IgD-negative memory B cell (primary cell): Measurements from ENCODE around the gene ZNF239. TPM values are rescaled to one million over a fixed set of nuclear protein-coding genes. Genes with fewer than 3 reads are reported as not detected.
A peak's percentile ranks its signal among the peaks of the same experiment; 100 is the strongest.
"Not testable (repeated sequence)": the region's sequence is repeated elsewhere in the genome, so short reads cannot be mapped to it uniquely, and the experiment has no call there.

ENCODE experiments used
- H3K27ac Mint-ChIP-seq, 3 donors: one replicate each; pipeline ENCODE4 v1.8.0; 2020 to 2022; ENCODE audit warnings: mild to moderate bottlenecking in 3 of 3, mixed read lengths in 3 of 3, moderate library complexity in 1 of 3
- H3K27me3 Mint-ChIP-seq: one replicate; pipeline ENCODE4 v1.8.0; 2021; ENCODE audit warnings: mixed read lengths
- H3K36me3 Mint-ChIP-seq: one replicate; pipeline ENCODE4 v1.8.0; 2020; ENCODE audit warnings: mild to moderate bottlenecking, mixed read lengths
- H3K4me1 Mint-ChIP-seq, 3 donors: one replicate each; pipeline ENCODE4 v1.8.0; 2020 to 2022; ENCODE audit warnings: mixed read lengths in 3 of 3, mild to moderate bottlenecking in 1 of 3
- H3K4me3 Mint-ChIP-seq, 4 donors: one replicate each; pipeline ENCODE4 v1.8.0; 2020 to 2022; ENCODE audit warnings: mild to moderate bottlenecking in 4 of 4, mixed read lengths in 4 of 4, moderate library complexity in 3 of 4
- H3K9me3 Mint-ChIP-seq, 3 donors: one replicate each; pipeline ENCODE4 v1.8.0; 2020 to 2021; ENCODE audit warnings: mixed read lengths in 3 of 3, mild to moderate bottlenecking in 1 of 3
- polyA plus RNA-seq: library from polyadenylated mRNA; unstranded; fragments of 300-500 nt; fragmentation: Illumina TruSeq; gene quantifications from one replicate; pipeline ENCODE4 v1.2.3, GENCODE V29; 2021

Gene ZNF239
- 1.5 TPM for polyA plus RNA-seq

- Mint-ChIP-seq H3K27ac (peak within 1 kb of the TSS; percentile 64 to 93 (median 86)), H3K27me3 (no peaks in the 10 kb centered on the region), H3K36me3 (peaks cover 12% of the 10 kb centered on the region), H3K4me3 (peak within 1 kb of the TSS; percentile 86 to 96 (median 94)), H3K4me1 (peaks cover 26 to 30% (median 29%) of the 10 kb centered on the region in 3 donors), H3K9me3 (peaks cover 0 to 3% (median 3%) of the 10 kb centered on the region in 3 donors)
Measured at GRCh38 chr10:43574001-43574892, at the start of gene ZNF239. TSS of gene ZNF239 (minus strand) at chr10:43574616. CDS start at chr10:43558079, 16,537 bp downstream.

DNA sequence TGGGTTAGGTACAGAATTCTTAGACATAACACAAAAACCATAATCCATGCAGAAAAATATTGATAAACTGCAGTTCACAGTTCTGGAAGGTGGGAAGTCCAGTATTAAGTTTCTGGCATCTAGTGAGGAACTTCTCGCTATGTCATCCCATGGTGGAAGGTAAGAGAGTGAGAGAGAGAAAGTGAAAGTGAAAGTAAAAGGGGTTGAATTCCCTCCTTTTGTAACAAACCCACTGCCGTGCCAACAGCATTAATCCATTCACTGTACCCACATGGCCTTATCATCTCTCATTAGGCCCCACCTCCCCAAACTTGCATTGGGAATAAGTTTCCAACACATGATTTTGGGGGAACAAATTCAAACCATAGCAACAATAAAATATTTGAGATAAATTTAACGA, 48.9 kb upstream of the ZNF239 start:
- H3K4me1 Mint-ChIP-seq: peaks cover 0 to 4% (median 4%) of the 10 kb centered on the region in 3 donors
- H3K9me3 Mint-ChIP-seq: peaks cover 0 to 19% (median 7%) of the 10 kb centered on the region in 3 donors
- H3K36me3 Mint-ChIP-seq: peaks cover 2% of the 10 kb centered on the region
- peak overlapping the region in 1 of 3 donors; percentile 31 for H3K27ac Mint-ChIP-seq
- peaks cover 1% of the 10 kb centered on the region for H3K27me3 Mint-ChIP-seq
- peak overlapping the region in 2 of 4 donors; percentile 38 to 49 for H3K4me3 Mint-ChIP-seq

DNA sequence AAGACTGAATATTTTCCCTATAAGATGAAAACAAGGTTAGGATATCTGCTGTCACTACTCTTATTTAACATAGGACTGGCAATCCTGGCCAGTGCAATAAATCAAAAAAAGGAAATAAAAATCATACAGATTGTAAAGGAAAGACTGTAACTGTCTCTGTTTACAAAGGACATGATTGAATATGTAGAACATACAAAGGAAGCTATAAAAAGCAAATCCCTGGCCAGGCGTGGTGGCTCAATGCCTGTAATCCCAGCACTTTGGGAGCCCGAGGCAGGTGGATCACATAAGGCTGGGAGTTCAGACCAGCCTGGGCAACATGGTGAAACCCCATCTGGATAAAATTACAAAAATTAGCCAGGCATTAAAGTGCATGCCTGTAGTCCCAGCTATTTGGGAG, 47.6 kb upstream of the ZNF239 start:
- Mint-ChIP-seq H3K9me3 (peaks cover 0 to 22% (median 8%) of the 10 kb centered on the region in 3 donors), H3K4me1 (peaks cover 0 to 4% (median 4%) of the 10 kb centered on the region in 3 donors), H3K36me3 (peaks cover 3% of the 10 kb centered on the region), H3K4me3 (no peak overlapping the region), H3K27me3 (peaks cover 1% of the 10 kb centered on the region), H3K27ac (no peak overlapping the region)

- Mint-ChIP-seq H3K4me1 (peaks cover 0 to 4% (median 4%) of the 10 kb centered on the region in 3 donors), H3K36me3 (peaks cover 20% of the 10 kb centered on the region), H3K9me3 (peaks cover 10 to 38% (median 21%) of the 10 kb centered on the region in 3 donors), H3K4me3 (no peak overlapping the region), H3K27me3 (peaks cover 1% of the 10 kb centered on the region), H3K27ac (no peak overlapping the region)
Measured at GRCh38 chr10:43619368-43619767, 45.0 kb upstream of the ZNF239 start.

DNA sequence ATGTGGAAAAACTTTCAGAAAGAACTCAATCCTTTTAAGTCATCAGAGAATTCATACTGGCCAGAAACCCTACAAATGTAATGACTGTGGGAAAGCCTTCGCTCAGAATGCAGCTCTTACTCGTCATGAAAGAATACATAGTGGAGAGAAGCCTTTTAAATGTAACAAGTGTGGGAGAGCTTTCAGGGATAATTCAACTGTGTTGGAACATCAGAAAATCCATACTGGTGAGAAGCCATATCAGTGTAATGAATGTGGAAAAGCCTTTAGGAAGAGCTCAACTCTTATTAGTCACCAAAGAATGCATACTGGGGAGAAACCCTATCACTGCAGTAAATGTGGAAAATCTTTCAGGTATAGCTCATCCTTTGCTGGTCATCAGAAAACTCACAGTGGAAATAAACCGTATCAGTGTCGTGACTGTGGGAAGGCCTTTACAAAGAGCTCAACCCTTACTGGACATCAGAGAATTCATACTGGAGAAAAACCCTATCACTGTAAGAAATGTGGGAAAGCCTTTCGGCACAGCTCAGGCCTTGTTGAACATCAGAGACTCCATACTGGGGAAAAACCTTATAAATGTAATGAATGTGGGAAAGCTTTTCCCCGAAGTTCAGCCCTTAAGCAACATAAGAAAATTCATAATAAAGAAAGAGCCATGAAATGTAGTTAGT, 42.4 kb upstream of the ZNF239 start:
- Mint-ChIP-seq H3K4me1 (peaks cover 0 to 3% (median 0%) of the 10 kb centered on the region in 3 donors), H3K9me3 (peaks cover 11 to 28% (median 22%) of the 10 kb centered on the region in 3 donors), H3K27me3 (no peaks in the 10 kb centered on the region), H3K36me3 (peaks cover 36% of the 10 kb centered on the region), H3K27ac (no peak overlapping the region), H3K4me3 (no peak overlapping the region)

GRCh38 chr10:43610636-43611035, 36.2 kb upstream of the ZNF239 start:
- peaks cover 20 to 22% (median 21%) of the 10 kb centered on the region in 3 donors for H3K4me1 Mint-ChIP-seq
- H3K4me3 Mint-ChIP-seq: no peak overlapping the region
- peaks cover 4 to 8% (median 5%) of the 10 kb centered on the region in 3 donors for H3K9me3 Mint-ChIP-seq
- peak overlapping the region in 1 of 3 donors; percentile 15 for H3K27ac Mint-ChIP-seq
- H3K27me3 Mint-ChIP-seq: no peaks in the 10 kb centered on the region
- H3K36me3 Mint-ChIP-seq: peaks cover 38% of the 10 kb centered on the region

- peak overlapping the region; percentile 84 to 93 (median 90) for H3K4me3 Mint-ChIP-seq
- H3K36me3 Mint-ChIP-seq: peaks cover 19% of the 10 kb centered on the region
- H3K9me3 Mint-ChIP-seq: peaks cover 0 to 4% (median 2%) of the 10 kb centered on the region in 3 donors
- H3K27ac Mint-ChIP-seq: peak overlapping the region in 1 of 3 donors; percentile 53
- peaks cover under 1% of the 10 kb centered on the region for H3K27me3 Mint-ChIP-seq
- H3K4me1 Mint-ChIP-seq: peaks cover 18 to 21% (median 21%) of the 10 kb centered on the region in 3 donors
Measured at GRCh38 chr10:43607199-43607573, 32.8 kb upstream of the ZNF239 start.

GRCh38 chr10:43606323-43607198, 32.1 kb upstream of the ZNF239 start, which contains the start of gene ZNF485:
TSS of gene ZNF485 (plus strand) at chr10:43606438. CDS start at chr10:43607051, 613 bp downstream.
- Mint-ChIP-seq H3K9me3 (peaks cover 0 to 2% (median 2%) of the 10 kb centered on the region in 3 donors), H3K36me3 (peaks cover 13% of the 10 kb centered on the region), H3K4me3 (peak within 1 kb of the TSS; percentile 84 to 93 (median 90)), H3K27ac (peak within 1 kb of the TSS in 2 of 3 donors; percentile 54 to 56), H3K27me3 (peaks cover 3% of the 10 kb centered on the region), H3K4me1 (peaks cover 18 to 21% (median 21%) of the 10 kb centered on the region in 3 donors)

DNA sequence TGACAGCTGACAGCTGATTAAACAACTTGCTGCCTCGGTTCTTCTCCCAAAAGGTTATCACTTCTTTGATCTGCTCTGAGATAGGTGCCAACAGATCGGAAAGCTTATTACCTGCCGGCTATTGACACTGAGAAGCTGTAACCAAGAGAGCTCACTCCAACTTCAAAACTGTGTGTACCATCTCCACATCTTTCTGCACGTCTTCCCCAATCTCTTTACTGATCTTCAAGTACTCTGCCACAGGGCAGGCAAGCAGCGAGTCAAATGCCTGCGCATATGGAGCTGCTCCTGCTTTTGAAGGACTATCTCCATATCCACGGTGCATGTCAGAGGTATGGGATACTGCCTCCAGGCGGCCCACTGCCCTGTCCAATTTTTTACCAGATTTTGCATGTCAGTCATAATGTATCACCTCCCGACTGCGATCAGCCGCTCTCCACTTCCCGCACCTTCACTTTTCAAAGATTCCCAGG, 31.5 kb upstream of the ZNF239 start:
- Mint-ChIP-seq H3K9me3 (peaks cover 0 to 2% (median 2%) of the 10 kb centered on the region in 3 donors), H3K27me3 (peaks cover 3% of the 10 kb centered on the region), H3K36me3 (peaks cover 12% of the 10 kb centered on the region), H3K4me3 (peak overlapping the region; percentile 84 to 93 (median 90)), H3K27ac (peak overlapping the region in 2 of 3 donors; percentile 54 to 56), H3K4me1 (peaks cover 18 to 21% (median 21%) of the 10 kb centered on the region in 3 donors)

- not testable (repeated sequence) for H3K27me3 Mint-ChIP-seq, H3K9me3 Mint-ChIP-seq, H3K27ac Mint-ChIP-seq, H3K4me1 Mint-ChIP-seq, H3K36me3 Mint-ChIP-seq
- H3K4me3 Mint-ChIP-seq: peak overlapping the region in 1 of 4 donors; percentile 72
Measured at GRCh38 chr10:43601576-43601975, 27.2 kb upstream of the ZNF239 start.

GRCh38 chr10:43599333-43599732, 24.9 kb upstream of the ZNF239 start:
- Mint-ChIP-seq H3K4me3 (no peak overlapping the region), H3K4me1 (peaks cover 15 to 22% (median 20%) of the 10 kb centered on the region in 3 donors), H3K27me3 (peaks cover 3% of the 10 kb centered on the region), H3K9me3 (no peaks in the 10 kb centered on the region), H3K27ac (no peak overlapping the region), H3K36me3 (no peaks in the 10 kb centered on the region)

- Mint-ChIP-seq H3K36me3 (no peaks in the 10 kb centered on the region), H3K27me3 (peaks cover 5% of the 10 kb centered on the region), H3K4me3 (no peak overlapping the region), H3K9me3 (peaks cover 0 to 2% (median 0%) of the 10 kb centered on the region in 3 donors), H3K27ac (no peak overlapping the region), H3K4me1 (peaks cover 15 to 22% (median 20%) of the 10 kb centered on the region in 3 donors)
Measured at GRCh38 chr10:43598446-43598845, 24.0 kb upstream of the ZNF239 start.

- Mint-ChIP-seq H3K4me3 (no peak overlapping the region), H3K9me3 (peaks cover 0 to 3% (median 2%) of the 10 kb centered on the region in 3 donors), H3K36me3 (no peaks in the 10 kb centered on the region), H3K27ac (no peak overlapping the region), H3K4me1 (peaks cover 15 to 22% (median 20%) of the 10 kb centered on the region in 3 donors), H3K27me3 (peaks cover 3% of the 10 kb centered on the region)
Measured at GRCh38 chr10:43596546-43596945, 22.1 kb upstream of the ZNF239 start.
